NK-92 treated with Interleukin-12 subunit alpha and Interleukin-12 subunit beta, amount 100 ng/mL, for 24 hours (cell line): Measurements from ENCODE around the gene PRCC.

ENCODE experiments used
- DNase-seq: peaks from one replicate; lab custom pipeline; 2025; lab: John Stamatoyannopoulos, UW

PRCC gene

GRCh38 chr1:156815307-156815826 is 48.0 kb downstream of the PRCC start:
- no peak for DNase-seq

GRCh38 chr1:156815961-156816422 is 48.7 kb downstream of the PRCC start:
- no peak for DNase-seq

GRCh38 chr1:156816561-156817328 is 49.4 kb downstream of the PRCC start, which contains the start of gene SH2D2A:
Gene SH2D2A (minus strand): TSS chr1:156816848. CDS start chr1:156816708, 140 bp downstream.
- peak; percentile 92 for DNase-seq

- no peak for DNase-seq
Observed at GRCh38 chr1:156821801-156822200, 54.5 kb downstream of the PRCC start.

- DNase-seq = no peak
Observed at GRCh38 chr1:156822680-156823079, 55.3 kb downstream of the PRCC start.

GRCh38 chr1:156823210-156823790 is 56.0 kb downstream of the PRCC start:
- DNase-seq = no peak

- no peak for DNase-seq
Observed at GRCh38 chr1:156826630-156827029, 59.3 kb downstream of the PRCC start.

- DNase-seq = no peak
Observed at GRCh38 chr1:156828400-156829124, 61.2 kb downstream of the PRCC start.

GRCh38 chr1:156832434-156832833 is 65.1 kb downstream of the PRCC start:
- no peak for DNase-seq

- no peak for DNase-seq
Observed at GRCh38 chr1:156833603-156834002, 66.3 kb downstream of the PRCC start.

GRCh38 chr1:156834322-156834721 is 67.0 kb downstream of the PRCC start:
- no peak for DNase-seq

GRCh38 chr1:156836041-156836654 is 68.8 kb downstream of the PRCC start:
- no peak for DNase-seq

- no peak for DNase-seq
Observed at GRCh38 chr1:156836892-156837291, 69.6 kb downstream of the PRCC start.

- no peak for DNase-seq
Observed at GRCh38 chr1:156838972-156839371, 71.6 kb downstream of the PRCC start.

GRCh38 chr1:156839426-156840109 is 72.2 kb downstream of the PRCC start:
- no peak for DNase-seq

- no peak for DNase-seq
Observed at GRCh38 chr1:156840186-156840897, 73.0 kb downstream of the PRCC start.

GRCh38 chr1:156840898-156841279 is 73.6 kb downstream of the PRCC start:
- no peak for DNase-seq

- no peak for DNase-seq
Observed at GRCh38 chr1:156841295-156841855, 74.0 kb downstream of the PRCC start.

- no peak for DNase-seq
Observed at GRCh38 chr1:156842618-156843300, 75.4 kb downstream of the PRCC start.

GRCh38 chr1:156844102-156844501 is 76.8 kb downstream of the PRCC start:
- DNase-seq = no peak
